Inferior parietal cortex (tissue), 1 donor: ENCODE data around the gene ATF1.

Experiments used
- DNase-seq: peaks from one replicate; pipeline ENCODE4 v3.0.0-alpha.2; 2016; ENCODE audit errors: extremely low spot score

Gene ATF1

DNA sequence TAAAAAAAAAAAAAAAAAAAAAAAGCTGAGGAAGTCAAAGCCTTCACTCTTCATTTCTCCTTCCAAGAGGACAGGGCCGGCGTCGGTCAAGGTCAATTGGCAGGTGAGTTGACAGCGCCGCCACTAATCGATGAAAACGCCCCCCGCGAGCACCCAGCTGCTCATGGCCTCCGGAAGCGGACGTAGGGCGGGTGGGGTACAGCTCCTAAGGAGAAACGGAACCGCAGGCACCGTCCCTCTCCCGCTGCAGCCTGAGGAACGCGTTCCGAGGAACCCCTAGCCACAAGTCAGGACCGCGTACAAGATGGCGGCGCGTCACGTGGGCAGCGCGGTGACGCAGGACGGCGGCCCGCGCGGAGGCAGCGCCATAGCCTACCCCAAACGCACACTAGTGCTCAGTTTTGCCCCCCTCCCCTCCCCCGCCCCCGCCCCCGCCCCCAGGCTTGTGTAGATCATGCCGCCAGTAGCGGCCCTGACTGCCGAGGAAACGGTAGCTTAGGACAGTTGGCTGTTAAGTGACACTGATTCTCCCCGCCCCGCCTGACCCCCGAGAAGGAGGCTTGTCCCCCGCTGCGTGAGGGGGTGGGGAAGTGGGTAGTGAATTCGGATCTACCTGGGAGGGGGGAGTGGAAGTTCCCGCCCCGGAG lies at the start of gene ATF1:
TSS of gene ATF1 (plus strand) at position 463 of the 647 bp plus-strand sequence. CDS start 16,045 bp downstream, outside the sequence.
- peak; percentile 93 for DNase-seq

DNA sequence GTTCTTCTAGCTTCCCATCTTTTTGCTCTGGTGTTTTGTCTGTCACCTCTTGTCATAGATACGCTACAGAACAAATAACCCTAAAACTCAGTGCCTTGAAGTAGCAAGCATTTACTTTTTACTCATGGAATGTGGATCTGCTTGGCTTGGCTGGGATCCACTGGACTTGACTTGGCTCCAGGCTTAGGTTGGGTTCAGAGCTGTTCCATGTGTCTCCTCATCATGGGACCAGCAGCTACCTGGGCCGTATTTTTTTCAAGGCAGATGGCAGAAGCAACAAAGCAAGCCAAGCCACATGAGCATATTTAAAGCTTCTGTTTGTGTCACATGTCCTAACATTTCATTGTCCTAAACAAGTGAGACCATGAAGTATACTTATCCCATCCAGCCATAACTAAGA lies 48.7 kb upstream of the ATF1 start:
- no peak for DNase-seq

DNA sequence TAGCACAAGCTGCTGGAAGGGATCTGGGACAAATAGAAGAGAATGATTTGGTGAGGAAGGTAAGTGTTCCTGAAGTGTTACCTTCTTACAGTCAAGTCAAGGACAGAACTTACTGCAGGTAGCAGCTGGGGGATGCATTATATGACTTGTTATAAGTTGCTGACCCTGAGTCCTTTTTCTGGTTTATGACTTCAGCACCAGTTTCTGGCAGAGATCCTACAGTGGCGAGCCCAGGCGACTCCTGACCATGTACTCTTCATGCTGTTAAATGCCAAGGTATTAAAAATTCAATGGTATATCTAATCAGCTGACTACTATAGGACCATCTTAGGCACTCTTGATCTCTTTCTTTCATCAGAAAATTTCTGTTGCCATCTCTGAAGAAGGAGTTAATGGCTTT lies 45.1 kb upstream of the ATF1 start:
- no peak for DNase-seq

DNA sequence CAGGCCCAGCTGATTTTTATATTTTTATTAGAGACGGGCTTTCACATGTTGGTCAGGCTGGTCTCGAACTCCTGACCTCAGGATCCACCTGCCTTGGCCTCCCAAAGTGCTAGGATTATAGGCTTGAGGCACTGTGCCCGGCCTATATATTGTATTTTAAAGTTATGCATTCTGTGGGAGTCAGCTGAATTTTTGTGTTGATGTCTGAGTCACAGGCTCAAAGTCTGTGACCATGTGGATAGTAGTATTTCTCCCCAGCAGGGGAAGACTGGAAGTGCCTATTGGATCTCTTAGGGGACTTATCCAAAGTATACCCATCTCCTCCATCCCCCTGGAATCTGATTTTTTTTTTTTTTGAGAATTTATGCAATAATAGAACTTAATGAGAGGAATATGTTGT lies 43.8 kb upstream of the ATF1 start:
- DNase-seq, result no peak

DNA sequence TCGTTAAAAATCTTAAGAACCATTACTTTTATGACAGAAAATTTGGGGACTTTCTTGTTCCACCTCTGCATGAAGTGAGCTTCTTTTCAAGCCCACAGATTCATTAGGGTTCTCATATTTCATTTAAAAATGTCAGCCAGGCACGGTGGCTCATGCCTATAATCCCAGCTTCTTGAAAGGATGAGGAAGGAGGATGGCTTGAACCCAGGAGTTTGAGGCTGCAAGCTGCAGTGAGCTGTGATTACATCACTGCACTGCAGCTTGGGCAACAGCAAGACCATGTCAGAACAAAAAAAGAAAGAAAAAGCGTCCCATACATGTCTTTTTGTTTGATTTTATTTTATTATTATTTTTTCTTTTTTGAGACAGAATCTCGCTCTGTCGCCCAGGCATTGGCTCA lies 43.4 kb upstream of the ATF1 start:
- DNase-seq, result no peak

DNA sequence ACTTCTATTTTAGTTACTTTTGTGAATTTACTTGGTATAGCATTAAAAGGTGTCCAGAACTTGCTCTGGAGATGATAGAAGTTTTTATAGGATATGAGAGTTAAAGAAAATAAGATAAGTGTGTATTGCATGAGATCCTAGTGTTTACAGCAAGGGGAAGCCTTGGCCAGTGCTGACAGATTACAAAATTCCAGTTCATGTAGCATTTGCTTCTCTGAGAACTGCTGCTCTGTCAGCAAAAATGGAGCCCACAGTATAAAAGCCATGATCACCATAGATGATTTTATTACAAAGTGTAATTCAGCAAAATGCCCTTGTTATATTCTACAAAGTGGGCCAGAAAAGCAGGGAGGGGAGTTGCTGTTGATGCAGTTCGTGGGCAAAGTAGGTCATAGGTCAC lies 40.0 kb upstream of the ATF1 start:
- no peak for DNase-seq

DNA sequence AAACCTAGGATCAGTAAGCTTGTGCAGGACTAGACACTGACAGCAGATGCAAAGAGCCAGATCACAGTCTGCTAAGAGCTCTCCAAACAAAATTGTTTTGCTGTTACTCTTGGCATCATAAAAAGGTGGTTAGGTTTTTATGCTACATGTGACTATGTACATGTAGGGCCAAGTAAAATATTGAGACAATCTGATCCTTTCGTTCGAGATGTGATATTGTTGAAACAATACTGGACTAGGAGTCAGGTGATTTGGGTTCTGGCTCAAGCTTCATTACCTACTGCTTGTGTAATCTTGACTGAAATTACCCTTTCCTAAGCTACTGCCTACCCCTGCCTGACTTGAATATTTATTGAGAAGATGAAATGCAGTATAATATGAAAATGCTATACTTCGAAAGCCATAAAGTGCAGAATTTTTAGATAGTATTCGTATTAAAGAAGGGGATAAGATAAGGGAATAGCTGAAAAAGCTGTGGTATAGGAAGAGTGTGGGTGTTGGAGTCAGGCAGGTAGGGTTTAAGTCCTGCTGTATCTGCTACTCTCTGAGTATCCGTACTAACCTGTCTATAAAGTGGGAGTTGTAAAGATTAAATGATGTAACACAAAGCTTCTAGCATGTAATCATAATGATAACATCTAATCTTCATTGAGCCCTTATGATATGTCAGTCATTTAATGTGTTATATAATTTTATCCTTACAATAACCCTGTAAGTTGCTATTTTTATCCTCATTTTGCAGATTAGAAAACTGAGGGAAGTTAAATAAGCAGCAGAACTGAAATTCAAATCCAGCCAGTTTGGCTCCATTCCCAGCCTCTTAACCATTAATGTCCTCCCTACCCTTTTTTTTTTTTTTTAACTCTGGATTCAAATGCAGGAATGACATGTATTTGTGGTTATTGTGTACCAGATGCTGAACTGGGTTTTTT lies 38.6 kb upstream of the ATF1 start:
- DNase-seq, result no peak

DNA sequence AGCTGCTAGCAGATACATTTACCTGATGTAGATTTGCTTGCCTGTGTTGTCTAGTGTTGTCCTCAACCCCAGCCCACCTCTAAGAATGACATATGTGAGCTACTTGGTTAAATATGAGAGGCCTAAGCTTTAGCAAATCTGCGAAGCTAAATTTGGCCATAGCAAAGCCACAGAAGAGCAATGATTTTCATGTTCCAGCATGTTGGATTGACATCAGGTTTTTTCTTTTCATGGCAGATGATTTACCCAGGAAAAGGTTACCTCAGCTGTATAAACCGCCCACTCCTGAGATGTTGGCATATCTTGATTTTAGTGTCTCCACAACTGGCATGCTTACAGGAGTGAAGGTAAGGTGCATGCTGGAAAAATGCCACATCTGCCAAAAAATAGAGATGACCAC lies 36.4 kb upstream of the ATF1 start:
- DNase-seq, result no peak

DNA sequence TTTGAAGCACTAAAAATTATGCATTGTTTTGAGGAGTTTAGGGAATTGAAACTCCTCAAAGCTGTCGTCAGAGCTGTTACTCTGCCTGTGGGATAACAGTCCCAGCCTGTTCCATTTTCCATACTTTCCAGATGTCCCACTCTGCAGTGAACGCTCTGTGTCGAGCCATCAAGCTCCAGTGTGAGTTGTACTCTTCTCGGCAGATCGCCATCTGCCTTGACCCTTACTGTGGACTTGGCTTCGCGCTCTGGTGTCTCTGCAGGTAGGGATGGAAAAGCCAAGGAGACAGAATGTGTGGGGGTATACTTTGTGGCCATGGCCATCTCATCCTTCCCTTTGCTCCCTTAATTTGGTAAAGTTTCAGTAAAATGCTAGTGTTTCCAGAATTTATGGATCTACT lies 35.5 kb upstream of the ATF1 start:
- DNase-seq, result no peak

DNA sequence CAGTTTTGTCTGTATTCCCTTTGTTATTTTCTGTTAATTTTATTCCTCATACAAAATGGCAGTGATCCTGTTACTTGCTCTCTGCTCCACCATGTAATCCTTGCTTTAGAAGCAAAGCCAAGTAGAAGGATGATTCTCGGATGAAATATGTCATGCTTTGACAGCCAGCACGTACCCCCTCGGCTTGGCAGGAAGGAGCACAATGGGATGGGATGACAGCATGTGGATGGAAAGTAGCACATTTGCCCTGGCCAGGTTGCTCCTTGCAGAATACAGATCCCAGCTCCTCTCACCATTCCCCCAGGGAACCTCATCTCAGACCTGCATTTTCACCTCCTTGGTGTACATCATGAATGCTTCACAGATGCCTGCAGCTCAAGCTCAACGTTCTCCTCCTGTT lies 35.1 kb upstream of the ATF1 start:
- no peak for DNase-seq

DNA sequence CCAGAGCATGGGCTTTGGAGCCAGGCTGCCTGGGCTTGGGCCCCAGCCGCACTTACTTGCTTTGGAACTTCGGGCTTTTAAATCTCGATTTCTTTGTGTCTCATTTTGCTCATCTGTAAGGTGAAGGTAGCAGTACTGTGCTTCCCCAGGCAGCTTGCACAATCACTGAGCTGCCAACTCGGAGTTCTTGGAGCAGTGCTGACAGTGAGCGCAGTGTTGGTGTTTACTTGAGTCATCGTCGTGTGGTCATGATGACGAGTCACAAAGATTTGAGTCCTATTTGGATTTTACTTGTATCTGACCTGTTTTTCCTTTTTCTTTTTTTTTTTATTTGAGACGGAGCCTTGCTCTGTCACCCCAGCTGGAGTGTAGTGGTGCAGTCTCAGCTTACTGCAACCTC lies 31.3 kb upstream of the ATF1 start:
- DNase-seq, result no peak

DNA sequence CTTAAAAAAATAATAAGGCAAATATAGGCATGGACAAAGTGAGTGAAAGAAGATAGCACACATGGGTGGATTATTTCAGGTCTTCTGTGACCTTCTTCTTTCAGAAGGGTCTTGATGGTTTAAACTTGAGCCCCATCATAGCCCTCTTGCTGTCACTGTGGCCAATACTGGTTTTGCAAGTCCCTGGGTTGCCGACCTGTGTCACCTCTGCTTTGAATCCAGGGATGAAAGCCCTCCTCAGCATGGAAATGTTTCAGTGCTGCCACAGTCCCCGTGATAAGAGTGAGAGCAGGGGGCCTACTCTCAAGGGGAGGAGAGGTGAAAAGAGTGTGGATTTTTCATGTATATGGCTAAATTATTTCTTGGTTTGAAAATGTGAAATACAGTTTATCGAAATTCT lies 30.2 kb upstream of the ATF1 start:
- DNase-seq, result no peak

DNA sequence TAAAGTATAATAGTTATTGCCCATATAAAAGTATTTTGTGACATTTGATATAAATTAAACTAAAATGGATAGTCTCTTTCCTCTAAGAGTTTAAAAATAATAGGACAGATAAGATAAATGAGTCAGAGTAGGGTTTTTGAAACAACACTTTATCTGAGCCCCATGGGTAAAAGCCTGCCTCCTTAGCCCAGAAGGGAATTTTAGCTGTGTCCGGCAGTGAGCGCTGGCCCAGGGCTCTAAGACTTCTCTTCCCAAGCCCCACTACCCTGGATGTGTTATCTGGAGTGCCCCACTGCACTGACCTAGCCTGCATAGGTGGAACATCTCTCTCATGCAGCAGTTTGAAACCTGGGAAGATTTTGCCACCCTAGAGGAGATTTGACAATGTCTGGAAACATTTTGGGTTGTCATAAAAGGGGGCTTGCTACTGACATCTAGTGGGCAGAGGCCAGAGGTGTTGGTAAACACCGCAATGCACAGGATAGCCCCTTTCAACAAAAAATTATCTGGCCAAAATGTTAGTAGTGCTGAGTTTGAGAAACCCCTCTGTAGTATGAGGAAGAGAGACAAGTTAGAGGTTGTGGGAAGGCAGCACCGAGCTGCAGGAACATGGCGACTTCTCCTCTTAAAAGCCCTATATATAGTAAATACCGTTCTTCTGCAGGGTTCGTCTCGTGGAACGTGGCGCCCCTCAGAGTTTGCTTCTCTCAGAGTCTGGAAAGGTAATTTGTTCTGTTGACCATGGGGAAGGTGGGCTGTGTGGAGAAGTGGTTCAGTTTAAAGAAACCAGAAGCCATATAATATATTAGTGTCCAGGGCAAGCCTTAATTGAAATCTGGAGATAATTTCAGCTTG lies 29.3 kb upstream of the ATF1 start:
- peak; percentile 59 for DNase-seq

DNA sequence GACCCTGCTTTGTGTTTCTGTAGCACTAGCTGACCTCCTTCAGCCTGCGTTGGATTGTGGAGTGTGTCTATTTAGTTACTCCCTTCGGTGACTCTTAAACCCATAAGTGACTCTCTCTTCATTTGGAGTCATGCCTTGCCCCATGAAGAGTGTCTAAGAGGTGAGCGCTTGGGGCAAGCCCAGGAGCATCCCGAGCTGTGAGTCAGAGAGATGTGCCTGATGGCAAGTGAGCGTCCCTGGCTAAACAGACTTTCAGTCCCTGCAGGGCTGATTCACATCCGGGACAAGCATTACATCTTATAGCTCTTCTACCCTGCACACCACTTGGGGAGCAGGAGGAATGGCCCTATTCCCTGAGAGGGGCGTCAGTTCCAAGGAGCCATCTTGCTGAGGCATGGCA lies 24.3 kb upstream of the ATF1 start:
- no peak for DNase-seq

DNA sequence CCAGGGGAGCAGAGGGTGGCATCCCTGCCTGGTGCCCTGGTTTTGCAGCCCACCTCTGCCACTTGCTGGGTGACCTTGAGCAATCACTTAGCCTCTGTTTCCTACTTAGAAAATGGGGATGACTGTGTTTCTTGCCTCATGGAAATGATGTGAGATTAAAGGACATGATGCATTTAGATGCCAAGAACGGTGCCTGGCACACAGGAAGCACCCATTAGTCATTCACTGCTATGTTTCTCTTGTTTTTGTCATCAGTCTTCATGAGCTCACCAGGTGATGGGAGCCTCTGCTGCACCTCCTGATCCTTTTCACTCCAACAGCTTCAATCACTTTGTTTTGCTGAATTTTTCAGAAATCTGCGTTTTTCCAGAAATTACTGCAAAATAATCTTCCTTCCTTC lies 23.6 kb upstream of the ATF1 start:
- no peak for DNase-seq

DNA sequence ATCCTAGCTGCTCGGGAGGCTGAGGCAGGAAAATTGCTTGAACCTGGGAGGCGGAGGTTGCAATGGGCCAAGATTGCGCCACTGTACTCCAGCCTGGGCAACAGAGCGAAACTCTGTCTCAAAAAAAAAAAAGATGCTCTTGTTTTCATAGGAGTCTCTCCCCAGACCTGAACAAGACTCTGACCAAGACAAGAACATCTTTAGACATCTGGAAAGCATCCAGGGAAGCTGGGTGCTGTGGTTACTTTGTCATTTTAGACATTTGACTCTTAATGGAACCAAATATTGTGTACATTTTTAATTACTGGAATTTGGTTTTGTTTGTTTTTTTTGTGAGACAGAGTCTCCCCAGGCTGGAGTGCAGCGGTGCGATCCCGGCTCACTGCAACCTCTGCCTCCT lies 21.1 kb upstream of the ATF1 start:
- DNase-seq, result no peak

DNA sequence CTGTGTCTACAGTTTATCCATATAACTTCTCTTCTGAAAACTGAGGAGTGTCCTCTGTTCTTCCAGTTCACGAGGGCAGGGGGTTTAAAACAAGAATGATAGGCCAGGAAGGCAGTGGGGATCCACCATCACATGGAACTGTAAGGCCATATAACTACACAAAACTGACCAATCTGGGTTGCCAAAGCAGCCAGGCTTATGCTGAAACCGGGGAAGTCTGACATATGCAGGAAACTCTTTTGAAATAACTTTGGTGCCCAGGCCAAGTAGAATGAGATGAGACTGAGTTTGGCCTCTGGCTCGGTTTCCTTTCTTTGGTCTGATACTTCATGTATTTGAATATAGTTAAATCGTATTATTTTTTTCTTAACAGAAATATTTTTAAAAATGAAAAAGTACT lies 18.0 kb upstream of the ATF1 start:
- no peak for DNase-seq

DNA sequence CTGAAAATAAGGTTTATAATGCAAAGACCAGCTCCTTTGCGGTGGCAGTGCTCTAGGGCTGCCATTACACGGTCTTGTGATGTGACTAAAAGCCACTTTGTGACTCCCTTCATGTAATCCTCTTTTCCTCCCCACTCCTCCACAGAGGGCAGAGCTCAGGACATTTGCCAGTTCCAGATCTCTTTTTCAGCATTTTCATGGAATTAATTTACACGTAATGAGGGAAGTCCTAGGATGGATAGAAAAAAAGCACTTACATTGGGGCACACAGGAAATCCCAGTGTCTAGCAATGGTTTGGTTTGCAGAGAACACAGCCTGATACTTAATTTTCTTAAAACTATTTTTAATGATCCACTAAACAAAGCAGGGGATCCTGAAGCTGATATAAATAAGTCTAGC lies 17.5 kb upstream of the ATF1 start:
- DNase-seq, result no peak

DNA sequence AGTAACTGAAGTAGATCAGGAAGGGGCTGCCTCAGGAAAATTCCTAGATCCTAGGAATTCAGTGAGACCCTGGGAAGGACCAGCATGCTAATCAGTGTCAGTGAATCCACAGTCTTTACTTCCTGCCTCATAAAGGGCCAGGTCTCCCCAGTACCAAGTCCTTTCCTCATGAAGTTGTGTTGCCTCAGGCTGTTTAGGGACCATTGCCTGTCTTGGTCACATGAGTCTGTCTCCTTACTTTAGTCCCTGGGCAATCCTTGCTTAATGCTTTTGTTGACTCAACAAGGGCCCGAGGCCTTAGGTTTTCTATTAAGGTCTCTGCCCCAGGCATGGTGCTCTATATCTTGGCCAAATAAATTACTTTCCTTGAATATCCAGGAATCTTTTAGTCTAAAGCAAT lies 16.1 kb upstream of the ATF1 start:
- no peak for DNase-seq

DNA sequence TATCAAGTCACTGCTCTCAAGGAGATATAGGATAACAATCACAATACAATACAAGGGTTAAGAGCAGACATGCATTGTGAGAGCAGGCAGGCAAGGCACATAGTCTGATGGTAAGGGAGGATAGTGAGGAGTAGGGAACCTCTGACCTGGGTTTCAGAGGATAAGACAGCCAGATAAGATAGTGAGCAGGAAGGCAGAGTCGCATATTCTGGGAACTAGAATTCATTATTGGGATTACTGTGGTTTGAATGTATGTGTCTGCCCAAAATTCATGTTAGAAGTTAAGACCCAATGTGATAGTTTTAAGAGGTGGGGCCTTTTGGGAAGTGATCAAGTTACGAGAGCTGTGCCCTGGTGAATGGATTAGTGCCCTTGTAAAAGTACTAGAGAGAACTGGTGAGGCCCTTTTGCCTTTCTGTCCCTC lies 14.4 kb upstream of the ATF1 start:
- DNase-seq, result no peak

DNA sequence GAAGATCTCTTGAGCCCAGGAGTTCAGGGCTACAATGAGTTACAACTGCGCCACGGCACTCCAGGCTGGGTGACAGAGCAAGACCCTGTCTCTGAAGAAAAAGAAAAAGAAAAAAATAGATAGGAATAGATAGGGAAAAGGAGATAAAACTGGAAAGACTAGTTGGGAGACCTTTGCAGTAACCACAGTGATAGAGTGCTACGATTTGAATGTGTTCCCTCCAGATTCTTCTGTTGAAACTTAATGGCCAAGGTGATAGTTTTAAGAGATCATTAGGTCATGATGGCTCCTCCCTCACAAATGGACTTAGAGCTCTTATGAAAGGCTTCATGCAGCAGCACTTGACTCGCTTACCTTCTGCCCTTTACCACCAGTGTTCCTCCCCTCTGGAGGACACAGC lies 13.5 kb upstream of the ATF1 start:
- DNase-seq, result no peak

DNA sequence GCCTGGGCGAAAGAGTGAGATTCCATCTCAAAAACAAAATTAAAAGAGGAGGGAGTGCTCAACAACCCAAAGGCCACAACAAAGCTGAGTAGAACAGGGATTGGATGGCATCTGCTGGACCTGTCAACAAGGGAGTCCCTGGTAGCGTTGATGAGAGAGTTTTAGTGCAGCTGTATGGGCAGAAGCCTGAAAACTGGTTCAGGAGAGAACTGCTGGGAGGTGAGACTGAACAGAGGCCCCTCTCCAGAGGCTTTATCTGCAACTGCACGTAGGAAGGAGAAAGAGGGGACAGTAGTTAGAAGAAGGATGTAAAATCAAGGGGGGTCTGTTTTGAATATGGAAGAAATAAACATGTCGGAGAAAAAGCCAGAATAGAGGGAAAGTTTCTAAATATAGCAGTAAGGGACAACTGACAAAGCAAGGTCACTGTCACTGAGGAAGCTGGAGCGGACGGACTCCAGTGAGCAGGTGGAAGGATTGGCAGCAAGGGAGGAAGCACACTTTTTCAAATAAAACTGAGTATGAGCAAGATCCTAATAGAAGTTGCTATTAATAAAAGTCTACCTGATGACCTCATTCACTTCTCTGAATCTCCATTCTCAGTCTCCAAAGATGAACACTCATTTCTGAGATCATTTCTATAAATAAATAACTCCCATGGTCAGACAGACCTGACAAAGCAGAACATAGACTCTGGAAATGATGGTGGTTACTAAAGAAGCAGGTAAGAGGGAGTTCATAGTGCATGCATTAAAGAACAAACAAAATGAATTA lies 11.8 kb upstream of the ATF1 start:
- DNase-seq, result no peak
